NCI-H446 treated with DMSO at 0.1 percent for 48 hours (cell line): ENCODE results near the gene DENND6B.
"Not testable (repeated sequence)": the region's sequence is repeated elsewhere in the genome, so short reads cannot be mapped to it uniquely, and the experiment has no call there.

Experiments
- DNase-seq: peaks from one replicate; lab custom pipeline; 2025; lab: John Stamatoyannopoulos, UW

DENND6B gene, protein sequence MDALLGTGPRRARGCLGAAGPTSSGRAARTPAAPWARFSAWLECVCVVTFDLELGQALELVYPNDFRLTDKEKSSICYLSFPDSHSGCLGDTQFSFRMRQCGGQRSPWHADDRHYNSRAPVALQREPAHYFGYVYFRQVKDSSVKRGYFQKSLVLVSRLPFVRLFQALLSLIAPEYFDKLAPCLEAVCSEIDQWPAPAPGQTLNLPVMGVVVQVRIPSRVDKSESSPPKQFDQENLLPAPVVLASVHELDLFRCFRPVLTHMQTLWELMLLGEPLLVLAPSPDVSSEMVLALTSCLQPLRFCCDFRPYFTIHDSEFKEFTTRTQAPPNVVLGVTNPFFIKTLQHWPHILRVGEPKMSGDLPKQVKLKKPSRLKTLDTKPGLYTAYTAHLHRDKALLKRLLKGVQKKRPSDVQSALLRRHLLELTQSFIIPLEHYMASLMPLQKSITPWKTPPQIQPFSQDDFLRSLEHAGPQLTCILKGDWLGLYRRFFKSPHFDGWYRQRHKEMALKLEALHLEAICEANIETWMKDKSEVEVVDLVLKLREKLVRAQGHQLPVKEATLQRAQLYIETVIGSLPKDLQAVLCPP

DNA sequence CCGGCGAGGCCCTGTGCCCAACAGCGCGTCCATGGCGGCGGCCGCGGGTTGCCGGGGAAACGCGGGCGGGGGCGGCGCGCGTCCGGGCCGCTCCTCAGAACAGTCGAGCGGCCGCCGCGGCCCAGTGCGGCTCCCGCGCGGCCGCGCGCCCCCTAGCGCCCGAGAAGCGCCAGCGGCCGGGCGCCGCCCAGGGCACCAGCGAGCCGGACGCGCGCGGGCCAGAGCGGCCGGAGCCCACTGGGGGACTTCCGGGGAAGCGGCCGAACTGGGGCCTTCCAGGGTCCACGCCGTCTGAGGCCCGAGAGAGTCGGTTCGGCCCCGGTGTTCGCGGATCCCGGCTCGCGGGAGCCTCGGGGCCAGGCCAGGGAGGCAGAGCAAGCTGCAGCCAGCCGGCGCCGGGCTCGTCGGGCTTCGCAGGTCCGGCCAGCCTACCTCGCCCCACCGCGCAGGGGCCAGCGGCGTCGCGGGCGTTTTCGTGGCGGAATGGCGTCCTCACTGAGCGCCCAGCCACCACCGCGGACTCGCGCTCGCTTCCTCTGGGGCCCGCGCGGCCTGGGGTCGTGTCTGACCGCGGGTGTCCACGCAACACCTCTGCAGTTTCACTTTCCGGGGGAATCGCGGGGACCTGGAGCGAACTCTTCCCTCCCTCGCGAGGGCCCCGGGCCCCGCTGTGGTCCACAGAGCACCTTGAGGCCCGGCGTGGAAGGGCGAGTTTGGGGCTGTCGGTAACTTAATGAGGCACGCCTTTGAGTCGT, at the start of gene DENND6B:
Gene DENND6B (minus strand): TSS at position 57 of the 755 bp plus-strand sequence. CDS start 24 bp downstream, at position 33.
- peak; percentile 62 for DNase-seq

DNA sequence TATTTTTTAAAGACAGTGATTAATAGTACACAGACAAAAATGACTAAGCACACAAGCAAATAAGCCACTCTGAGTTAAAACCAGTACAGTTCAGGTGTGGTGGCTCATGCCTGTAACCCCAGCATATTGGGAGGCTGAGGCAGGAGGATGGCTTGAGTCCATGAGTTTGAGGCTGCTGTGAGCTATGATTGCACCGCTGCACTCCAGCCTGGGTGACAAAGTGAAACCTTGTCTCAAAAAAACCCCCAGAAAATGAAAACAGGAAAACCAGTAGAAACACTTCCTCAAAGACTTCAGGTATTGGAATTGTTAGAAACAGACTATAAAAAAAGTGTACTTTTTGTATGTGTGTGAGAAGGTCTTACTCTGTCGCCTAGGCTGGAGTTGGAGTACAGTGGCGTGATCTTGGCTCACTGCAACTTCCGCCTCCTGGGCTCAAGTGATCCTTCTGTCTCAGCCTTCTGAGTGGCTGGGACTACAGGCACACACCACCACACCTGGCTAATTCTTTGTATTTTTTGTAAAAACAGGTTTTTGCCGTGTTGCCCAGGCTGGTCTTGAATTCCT, 49.4 kb upstream of the DENND6B start:
- DNase-seq, result no peak

DNA sequence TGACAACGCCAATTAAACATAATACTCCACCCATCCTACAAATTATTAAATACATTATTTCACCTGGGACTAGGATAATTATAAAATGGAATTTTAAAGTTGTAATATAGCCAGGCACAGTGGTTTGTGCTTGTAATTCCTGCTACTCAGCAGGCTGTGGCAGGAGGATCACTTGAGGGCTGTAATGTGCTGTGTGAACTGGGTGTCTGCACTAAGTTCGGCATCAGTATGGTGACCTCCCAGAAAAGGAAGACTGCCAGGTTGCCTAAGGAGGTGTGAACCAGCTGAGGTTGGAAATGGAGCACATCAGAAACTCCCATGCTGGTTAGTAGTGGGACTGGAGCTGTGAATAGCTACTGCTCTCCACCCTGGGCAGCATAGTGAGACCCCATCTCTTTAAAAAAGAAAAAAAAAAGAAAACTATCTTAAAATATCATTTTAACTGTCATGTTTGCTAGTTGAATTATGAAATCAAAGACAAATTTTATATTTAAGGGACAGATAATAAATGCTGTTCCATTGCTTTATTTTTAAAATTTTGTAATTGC, 44.4 kb upstream of the DENND6B start:
- DNase-seq, result no peak

DNA sequence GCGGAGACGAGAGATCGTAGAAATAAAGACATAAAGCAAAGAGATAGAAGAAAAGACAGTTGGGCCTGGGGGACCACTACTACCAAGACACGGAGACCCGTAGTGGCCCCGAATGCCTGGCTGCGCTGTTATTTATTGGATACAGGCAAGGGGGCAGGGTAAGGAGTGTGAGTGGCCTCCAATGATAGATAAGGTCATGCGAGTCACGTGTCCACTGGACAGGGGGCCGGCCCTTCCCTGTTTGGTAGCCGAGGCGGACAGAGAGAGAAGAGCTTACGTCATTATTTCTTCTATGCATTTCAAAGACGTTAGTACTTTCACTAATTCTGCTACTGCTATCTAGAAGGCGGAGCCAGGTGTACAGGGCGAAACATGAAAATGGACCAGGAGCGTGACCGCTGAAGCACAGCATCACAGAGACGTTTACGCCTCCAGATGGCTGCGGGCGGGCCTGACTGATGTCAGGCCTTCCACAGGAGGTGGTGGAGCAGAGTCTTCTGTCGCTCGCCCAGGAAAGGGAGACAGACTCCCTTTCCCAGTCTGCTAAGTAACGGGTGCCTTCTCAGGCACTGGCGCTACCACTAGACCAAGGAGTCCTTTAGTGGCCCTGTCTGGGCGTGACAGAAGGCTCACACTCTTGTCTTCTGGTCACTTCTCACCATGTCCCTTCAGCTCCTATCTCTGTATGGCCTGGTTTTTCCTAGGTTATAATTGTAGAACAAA, 41.1 kb upstream of the DENND6B start:
- no peak for DNase-seq

DNA sequence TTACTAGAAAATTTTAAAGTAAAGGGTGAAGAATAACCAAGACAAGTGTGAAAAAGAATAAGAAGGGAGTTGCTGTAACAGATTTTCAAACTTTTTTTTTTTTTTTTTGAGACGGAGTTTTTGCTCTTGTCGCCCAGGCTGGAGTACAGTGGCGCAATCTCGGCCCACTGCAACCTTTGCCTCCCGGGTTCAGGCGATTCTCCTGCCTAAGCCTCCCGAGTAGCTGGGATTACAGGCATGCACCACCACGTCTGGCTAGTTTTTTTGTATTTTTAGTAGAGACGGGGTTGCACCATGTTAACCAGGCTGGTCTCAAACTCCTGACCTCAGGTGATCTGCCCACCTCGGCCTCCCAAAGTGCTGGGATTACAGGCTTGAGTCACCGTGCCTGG, 37.0 kb upstream of the DENND6B start:
- DNase-seq, result not testable (repeated sequence)

DNA sequence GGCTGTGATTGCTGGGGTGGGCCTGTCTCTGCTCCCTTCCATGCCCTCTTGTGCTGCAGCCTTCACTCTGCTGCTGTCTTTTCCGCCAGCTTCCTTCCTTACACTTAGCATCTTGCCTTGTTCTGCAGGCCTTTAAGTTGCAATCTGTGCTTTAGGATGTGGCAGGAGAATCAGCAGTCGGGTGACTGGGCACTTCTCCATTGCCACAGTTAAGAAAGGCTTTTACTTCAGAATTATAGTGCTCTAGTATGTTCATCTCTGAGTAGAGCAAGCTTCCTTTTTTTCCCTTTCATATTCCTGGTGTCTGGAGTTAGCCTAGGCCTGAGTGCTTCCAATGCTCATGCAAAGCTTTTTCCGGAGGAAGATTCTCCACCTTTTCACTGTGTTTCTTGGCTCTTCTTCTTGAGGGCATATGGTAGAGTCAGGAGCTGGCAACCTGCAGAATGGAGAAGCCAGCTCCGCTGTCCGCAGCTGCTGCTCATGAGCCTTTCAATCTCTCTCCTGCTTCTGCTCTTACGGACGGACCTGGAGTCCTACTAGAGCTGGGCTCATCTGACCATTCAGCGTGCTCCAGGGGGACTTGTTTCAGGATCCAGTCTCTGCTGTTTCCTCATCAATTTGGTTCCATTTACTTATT, 36.5 kb upstream of the DENND6B start:
- peak; percentile 71 for DNase-seq

DNA sequence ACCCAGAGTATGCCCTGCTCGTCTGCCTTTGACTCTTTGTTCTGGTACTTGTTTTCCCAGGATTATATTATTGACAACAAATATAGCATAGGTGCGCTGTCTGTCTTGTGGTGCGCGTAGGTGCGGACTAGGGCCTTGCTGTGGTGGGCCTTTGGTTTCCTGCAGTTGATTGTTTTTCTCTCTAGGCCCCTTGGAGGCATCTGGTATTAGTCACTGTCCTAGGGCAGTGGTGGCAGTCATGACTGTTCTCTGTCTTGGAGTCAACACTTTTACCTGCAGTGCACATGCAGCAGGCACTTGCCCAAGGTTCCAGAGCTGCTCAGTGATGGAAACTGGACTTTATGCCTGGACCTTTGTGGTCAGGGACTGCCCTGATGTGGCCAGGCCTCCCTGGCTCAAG, 34.9 kb upstream of the DENND6B start:
- DNase-seq, result no peak

DNA sequence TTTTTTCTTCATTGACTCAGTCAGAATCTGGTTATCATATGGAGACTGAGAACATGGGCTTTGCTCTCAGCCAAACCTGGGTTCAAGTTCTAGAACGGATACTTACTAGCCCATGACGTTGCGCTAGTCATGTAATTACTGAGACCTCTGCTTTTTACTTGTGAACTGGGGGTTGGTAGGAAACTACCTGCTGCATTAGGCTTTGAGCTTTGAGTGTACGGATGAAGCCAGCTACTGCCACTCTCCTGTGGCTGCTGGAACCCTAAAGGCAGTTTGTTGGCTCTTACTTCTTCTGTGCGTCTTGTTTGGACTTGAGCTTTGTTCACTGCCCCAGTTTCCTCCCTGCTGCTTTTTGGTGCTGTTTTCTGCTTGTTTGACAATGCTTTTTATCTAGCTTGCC, 34.4 kb upstream of the DENND6B start:
- no peak for DNase-seq

DNA sequence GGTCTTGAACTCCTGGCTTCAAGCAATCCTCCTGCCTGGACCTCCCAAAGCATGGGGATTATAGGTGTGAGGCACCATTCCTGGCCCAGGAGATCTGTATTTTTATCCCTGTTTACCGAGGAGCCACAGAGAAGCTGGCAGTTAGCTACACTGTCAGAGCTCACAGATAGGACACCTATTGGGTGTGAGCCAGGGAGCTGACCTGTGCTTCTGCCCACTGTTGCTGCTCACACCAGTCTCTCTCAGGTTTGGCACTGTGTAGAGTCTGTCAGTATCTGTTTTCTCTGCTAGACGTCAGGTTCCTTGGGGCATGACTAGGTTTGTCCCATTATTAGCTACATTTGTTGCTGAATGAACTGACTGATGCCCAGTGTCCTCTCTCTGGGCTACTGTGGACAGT, 33.8 kb upstream of the DENND6B start:
- DNase-seq, result no peak

DNA sequence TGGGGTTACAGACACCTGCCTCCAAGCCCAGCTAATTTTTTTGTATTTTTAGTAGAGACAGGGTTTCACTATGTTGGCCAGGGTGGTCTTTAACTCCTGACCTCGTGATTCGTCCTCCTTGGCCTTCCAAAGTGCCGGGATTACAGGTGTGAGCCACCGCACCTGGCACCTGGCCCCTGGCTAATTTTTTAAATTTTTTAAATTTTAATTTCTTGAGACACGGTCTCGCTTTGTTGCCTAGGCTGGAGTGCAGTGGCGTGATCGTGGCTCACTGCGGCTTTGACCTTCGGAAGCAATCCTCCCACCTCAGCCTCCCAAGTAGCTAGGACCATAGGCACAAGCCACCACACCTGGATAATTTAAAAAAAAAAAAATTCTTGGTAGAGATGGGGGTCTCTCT, 30.9 kb upstream of the DENND6B start:
- DNase-seq, result no peak

DNA sequence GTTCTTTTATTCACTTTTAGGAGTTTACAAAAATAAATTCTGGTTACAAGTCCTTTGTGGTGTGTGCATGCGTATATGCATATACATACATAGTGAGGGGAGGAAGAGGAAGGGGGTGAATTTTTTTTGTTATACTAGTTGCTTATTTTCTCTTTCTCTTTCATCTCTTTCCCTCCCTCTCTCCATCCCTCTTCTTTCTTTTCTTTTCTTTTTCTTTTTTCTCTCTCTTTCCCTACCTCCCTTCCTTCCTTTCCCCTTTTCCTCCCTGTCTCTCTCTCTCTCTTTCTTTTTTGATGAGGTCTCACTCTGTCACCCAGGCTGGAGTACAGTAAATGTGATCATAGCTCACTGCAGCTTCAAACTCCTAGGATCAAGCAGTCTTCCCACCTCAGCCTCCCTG, 30.4 kb upstream of the DENND6B start:
- DNase-seq, result no peak

DNA sequence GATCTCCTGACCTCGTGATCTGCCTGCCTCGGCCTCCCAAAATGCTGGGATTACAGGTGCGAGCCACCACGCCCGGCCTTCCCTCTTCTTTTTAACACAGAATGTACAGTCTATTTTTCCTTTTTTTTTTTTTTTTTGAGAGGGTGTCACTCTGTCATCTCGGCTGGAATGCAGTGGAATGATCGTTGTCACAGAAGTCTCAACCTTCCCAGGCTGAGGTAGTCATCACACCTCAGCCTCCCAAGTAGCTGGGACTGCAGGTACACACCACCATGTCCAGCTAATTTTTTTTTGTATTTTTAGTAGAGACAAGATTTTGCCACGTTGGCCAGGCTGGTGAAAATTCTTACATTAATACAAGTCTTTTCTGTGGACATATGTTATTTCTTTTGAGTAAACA, 29.4 kb upstream of the DENND6B start:
- no peak for DNase-seq

DNA sequence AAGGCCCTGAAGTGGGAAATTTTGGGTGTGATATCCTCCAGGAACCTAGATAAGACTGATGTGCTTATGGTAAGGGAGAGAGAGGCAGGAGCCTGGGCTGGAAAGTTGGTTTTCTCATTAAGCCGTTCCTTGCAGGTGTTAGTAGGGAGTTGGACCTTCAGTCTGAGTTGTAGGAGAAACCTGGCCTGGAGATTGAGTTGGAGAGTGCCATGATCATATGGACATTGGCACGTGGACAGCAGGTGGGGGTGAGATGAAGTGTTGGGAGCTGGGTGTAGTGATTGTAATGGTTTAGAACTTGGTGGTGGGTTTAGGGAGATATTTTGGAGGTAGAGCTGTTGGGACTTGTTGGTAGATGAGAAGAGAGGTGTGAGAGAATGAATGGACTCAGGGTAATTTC, 21.2 kb upstream of the DENND6B start:
- no peak for DNase-seq

DNA sequence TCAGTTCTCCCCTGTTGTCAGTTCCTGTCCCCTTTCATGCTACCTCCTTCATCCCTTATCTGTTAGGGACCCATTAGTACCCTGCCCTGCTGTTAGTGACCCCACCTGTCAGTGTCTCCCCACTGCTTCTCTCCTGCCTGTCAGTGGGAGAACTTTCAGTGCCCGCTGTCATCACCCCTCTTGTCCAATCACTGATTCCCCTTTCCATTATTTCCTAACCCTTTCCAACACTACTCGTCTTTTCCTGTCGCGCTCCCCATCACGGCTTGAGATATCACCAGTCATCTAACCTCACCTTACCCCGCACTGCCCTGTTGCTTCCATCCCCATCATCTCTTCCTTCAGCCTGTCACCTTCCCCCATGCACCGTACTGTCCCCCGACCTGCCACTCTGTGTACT, 20.3 kb upstream of the DENND6B start:
- no peak for DNase-seq

DNA sequence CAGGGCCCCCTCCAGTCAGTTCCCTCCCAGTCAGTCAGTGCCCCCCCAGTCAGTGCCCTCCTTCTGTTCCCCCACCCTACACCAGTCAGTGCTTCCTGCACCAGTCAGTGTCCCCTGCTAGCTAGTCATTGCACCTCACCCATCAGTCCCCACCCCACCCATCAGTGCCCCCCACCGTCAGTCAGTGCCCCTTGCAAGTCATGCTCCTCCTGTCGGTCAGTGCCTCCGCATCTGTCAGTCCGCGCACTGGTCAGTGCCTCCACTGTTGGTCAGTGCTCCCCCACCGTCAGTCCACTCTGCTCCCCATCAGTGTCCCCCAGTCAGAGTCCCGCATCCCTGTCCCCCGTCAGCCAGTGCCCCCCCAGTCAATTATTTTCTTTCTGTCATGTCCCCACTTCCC, 19.7 kb upstream of the DENND6B start:
- DNase-seq, result no peak

DNA sequence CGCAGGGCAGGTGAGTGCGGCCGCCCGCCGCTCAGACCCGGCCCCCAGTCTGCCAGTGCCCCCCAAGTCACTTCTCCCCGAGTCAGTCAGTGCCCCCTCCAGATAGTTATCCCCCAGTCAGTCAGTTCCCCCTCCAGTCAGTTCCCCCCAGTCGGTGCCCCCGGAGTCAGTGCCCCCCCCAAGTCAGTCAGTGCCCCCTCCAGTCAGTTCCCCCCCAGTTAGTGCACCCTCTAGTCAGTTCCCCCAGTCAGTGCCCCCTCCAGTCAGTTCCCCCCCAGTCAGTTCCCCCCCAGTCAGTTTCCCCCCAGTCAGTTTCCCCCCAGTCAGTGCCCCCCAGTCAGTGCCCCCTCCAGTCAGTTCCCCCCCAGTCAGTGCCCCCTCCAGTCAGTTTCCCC, 16.7 kb upstream of the DENND6B start:
- DNase-seq, result no peak

DNA sequence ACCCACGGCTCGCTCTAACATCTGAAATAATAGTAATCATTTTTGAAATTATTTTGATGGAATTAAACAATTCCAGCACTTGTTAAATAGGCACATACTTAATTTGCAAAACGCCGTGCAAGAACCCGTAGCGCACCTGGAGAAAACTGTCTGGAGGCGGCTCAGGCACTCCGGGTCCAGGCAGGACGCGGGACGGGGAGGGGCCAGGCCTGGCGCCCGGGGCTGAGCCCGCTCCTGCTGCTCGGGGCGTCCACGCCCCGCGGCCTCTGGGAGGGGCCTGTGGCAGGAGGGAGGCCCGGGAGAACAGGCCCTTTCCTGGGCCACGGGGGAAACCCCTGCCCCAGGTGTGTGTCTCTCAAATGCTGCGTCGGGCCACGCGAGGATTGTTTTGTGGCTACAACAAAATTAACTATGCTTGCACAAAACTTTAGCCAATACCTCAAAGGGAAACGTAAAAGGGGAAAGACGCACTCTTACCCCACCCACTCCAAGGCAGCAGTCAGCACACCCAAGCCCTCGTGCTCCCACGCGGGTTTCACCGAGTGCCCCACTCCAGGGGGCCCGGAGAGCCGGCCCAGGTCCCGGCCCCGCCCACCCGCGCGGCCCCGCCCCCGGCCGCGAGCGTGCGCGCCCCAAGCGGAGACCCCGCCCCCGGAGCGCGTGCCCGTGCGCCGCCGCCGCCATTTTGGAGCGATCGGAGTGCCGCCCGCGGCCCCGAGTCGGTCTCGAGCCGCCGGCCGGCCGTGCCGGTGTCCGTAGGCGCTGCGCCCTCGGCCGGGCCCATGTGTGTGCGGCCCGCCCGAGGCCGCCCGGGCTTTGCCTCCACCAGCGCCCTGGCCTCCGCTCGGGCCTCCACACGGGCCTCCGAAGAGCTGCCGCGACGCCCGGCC, 16.1 kb upstream of the DENND6B start, which contains the start of gene PPP6R2:
Gene PPP6R2 (plus strand): TSS at position 677 of the 890 bp plus-strand sequence. CDS start 50,582 bp downstream, outside the sequence.
- peak; percentile 53 for DNase-seq

DNA sequence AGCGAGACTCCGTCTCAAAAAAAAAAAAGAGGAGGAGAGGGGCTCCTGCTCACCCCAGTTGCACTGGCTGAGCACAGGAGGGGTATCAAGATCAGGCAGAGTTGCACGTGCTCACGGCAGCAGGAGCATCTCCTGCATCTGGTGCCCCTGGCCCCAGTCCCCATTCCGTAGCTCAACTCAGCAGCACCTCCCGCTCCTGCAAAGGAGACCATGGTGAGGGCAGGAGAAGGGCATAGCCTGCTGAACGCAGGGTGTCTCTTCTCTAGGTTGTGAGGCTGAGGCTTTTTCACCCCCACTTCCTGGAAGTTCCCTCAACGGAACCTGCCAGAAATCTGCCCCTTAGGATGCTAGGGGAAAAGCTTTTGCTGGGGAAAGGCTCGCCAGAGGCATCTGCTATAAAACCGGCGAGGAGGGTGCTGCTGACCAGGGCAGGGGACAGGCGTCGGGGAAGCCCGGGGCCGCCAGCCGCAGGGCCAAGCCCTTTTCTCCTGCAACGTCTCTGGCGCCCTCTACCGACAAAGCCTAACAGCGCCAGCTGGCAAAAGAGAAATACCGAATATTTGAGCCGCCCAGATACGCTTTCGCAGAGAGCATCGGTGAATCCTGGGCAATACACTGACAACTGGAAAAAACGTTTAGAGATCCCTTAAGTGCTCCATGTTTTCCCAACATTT, 15.3 kb upstream of the DENND6B start:
- DNase-seq, result peak; percentile 63
